ENCODE measurements around the gene MAGI1. TPM values are rescaled to one million over a fixed set of nuclear protein-coding genes. Genes with fewer than 3 reads are reported as not detected.

The MAGI1 gene
- total RNA-seq, 1 donor from 2014 or later, result 21.9 TPM

DNA sequence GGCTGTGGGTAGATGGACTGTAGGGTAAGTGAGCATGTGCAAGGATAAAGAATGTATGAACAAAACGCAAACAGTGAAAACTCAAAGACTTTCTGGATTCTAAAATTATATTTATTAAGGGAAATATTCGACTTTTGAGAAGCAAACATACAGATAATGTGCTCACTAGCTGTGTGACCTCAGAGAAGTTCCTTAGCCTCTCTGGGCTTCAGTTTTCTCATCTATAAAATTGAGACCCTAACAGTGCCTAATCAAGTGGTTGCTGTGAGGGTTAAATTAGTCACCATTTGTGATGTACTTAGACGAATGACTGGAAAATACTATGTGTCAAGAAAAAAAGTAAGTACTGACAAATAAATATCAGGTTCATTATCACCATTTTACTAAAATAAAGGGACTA lies 261.7 kb downstream of the MAGI1 start:
- TF ChIP-seq, protein P1, sequence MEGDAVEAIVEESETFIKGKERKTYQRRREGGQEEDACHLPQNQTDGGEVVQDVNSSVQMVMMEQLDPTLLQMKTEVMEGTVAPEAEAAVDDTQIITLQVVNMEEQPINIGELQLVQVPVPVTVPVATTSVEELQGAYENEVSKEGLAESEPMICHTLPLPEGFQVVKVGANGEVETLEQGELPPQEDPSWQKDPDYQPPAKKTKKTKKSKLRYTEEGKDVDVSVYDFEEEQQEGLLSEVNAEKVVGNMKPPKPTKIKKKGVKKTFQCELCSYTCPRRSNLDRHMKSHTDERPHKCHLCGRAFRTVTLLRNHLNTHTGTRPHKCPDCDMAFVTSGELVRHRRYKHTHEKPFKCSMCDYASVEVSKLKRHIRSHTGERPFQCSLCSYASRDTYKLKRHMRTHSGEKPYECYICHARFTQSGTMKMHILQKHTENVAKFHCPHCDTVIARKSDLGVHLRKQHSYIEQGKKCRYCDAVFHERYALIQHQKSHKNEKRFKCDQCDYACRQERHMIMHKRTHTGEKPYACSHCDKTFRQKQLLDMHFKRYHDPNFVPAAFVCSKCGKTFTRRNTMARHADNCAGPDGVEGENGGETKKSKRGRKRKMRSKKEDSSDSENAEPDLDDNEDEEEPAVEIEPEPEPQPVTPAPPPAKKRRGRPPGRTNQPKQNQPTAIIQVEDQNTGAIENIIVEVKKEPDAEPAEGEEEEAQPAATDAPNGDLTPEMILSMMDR (IDR thresholded peaks at IDR 0.05), result no peak
- Mint-ChIP-seq H3K4me1 (ENCODE audit: unreplicated experiment) (peaks cover 16% of the 10 kb centered on the region), H3K9me3 (ENCODE audit: unreplicated experiment) (no peaks in the 10 kb centered on the region), H3K36me3 (ENCODE audit: unreplicated experiment) (no peaks in the 10 kb centered on the region), H3K27ac (ENCODE audit: unreplicated experiment) (peak overlapping the region; percentile 1), H3K27me3 (ENCODE audit: unreplicated experiment) (no peaks in the 10 kb centered on the region), H3K4me3 (ENCODE audit: unreplicated experiment) (no peak overlapping the region)
- no peak for DNase-seq (ENCODE audit: extremely low spot score, unreplicated experiment)

DNA sequence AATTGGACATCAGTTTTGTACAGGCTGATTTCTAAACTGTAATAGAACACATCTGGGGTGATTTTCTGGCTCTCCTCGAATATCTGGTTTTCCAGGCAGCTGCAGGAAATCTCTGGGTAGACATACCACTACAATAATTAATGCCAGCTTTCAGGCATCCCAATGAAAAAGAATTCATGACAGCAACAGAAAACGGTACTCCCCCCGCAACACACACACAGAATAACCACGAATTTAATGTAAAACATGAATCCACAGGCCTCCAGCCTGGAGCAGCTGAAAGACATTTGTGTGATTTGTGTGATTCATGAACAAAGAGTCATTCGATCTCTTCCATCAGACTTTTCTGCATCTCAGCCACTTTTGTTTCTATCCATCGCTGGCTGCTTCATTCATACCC lies 262.2 kb downstream of the MAGI1 start:
- DNase-seq (ENCODE audit: extremely low spot score, unreplicated experiment), result no peak
- TF ChIP-seq, protein P1 (IDR thresholded peaks at IDR 0.05), result no peak
- no peak overlapping the region for H3K4me3 Mint-ChIP-seq (ENCODE audit: unreplicated experiment)
- H3K4me1 Mint-ChIP-seq (ENCODE audit: unreplicated experiment), result peaks cover 16% of the 10 kb centered on the region
- peak overlapping the region; percentile 1 for H3K27ac Mint-ChIP-seq (ENCODE audit: unreplicated experiment)
- no peaks in the 10 kb centered on the region for H3K27me3 Mint-ChIP-seq (ENCODE audit: unreplicated experiment)
- no peaks in the 10 kb centered on the region for H3K9me3 Mint-ChIP-seq (ENCODE audit: unreplicated experiment)
- H3K36me3 Mint-ChIP-seq (ENCODE audit: unreplicated experiment), result no peaks in the 10 kb centered on the region

DNA sequence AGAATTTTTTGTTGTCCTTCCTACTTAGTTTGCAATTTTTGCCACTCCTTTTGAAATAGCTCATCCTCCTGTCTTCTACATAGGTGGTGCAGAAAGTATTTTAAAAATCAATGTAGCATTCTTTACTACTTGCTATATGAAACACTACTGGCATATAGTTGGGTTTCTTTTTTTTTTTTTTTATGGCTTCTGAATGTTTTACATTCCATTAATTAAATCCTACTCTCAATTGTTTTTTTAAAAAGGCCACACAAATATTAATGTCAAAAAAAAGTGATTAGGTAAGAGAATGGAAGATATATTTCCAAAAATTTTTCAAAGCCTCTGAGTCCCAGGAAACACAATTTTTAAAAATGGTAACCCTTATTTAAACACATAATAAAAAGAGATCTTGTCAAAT lies 262.6 kb downstream of the MAGI1 start:
- no peaks in the 10 kb centered on the region for H3K27me3 Mint-ChIP-seq (ENCODE audit: unreplicated experiment)
- peaks cover 16% of the 10 kb centered on the region for H3K4me1 Mint-ChIP-seq (ENCODE audit: unreplicated experiment)
- no peak overlapping the region for H3K4me3 Mint-ChIP-seq (ENCODE audit: unreplicated experiment)
- no peak overlapping the region for H3K27ac Mint-ChIP-seq (ENCODE audit: unreplicated experiment)
- TF ChIP-seq, protein P1 (IDR thresholded peaks at IDR 0.05), result no peak
- H3K9me3 Mint-ChIP-seq (ENCODE audit: unreplicated experiment), result no peaks in the 10 kb centered on the region
- DNase-seq (ENCODE audit: extremely low spot score, unreplicated experiment), result no peak
- H3K36me3 Mint-ChIP-seq (ENCODE audit: unreplicated experiment), result no peaks in the 10 kb centered on the region

DNA sequence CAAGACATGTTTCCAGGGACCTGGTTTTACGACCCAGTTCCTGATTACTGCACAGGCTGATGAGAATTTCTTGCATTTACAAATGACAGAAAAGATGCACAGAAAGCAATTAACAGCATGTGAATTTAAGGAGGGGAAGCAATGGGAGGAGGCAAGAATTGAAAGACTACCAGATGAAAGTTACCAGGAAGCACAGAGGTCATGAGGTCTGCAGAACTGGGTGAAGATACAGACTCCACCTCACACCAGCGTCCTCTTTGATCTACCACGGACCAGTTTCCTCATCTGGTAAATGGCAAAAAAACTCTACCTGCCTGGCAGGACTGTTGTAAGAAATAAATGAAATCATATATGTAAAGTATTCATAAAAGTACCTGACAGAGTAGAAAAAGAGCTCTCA lies 266.0 kb downstream of the MAGI1 start:
- H3K4me3 Mint-ChIP-seq (ENCODE audit: unreplicated experiment), result no peak overlapping the region
- DNase-seq (ENCODE audit: extremely low spot score, unreplicated experiment), result no peak
- TF ChIP-seq, protein P1 (IDR thresholded peaks at IDR 0.05), result no peak
- no peaks in the 10 kb centered on the region for H3K27me3 Mint-ChIP-seq (ENCODE audit: unreplicated experiment)
- no peaks in the 10 kb centered on the region for H3K9me3 Mint-ChIP-seq (ENCODE audit: unreplicated experiment)
- no peak overlapping the region for H3K27ac Mint-ChIP-seq (ENCODE audit: unreplicated experiment)
- peaks cover 16% of the 10 kb centered on the region for H3K4me1 Mint-ChIP-seq (ENCODE audit: unreplicated experiment)
- H3K36me3 Mint-ChIP-seq (ENCODE audit: unreplicated experiment), result no peaks in the 10 kb centered on the region

DNA sequence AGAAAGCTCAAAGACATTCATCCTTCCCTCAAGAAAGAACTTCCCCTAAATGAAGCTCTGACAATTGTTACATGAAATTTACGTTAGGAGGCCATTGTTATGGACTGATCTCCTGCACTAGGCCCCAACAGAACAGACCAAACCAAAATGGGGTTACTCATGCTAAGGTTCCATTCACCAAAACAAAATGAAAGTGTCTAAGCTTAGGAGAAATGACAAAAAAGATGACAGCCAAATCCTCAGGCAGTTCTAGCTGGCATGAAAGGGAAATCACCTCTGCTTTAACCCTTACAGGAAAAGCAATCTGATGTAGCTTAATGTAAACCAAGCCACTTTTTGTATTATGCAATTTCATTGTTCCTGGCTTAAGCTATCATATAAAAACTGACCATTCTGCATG lies 271.2 kb downstream of the MAGI1 start:
- Mint-ChIP-seq H3K27me3 (ENCODE audit: unreplicated experiment) (no peaks in the 10 kb centered on the region), H3K36me3 (ENCODE audit: unreplicated experiment) (no peaks in the 10 kb centered on the region), H3K4me3 (ENCODE audit: unreplicated experiment) (no peak overlapping the region), H3K9me3 (ENCODE audit: unreplicated experiment) (no peaks in the 10 kb centered on the region), H3K4me1 (ENCODE audit: unreplicated experiment) (no peaks in the 10 kb centered on the region), H3K27ac (ENCODE audit: unreplicated experiment) (no peak overlapping the region)
- no peak for DNase-seq (ENCODE audit: extremely low spot score, unreplicated experiment)
- TF ChIP-seq, protein P1 (IDR thresholded peaks at IDR 0.05), result no peak

Measured in osteocyte (in vitro differentiated cells).